ENCODE measurements around the gene PTBP3. TPM values are rescaled to one million over a fixed set of nuclear protein-coding genes. Genes with fewer than 3 reads are reported as not detected.

Gene PTBP3
- total RNA-seq, 1 experiment from 2014 or later, result 100 TPM

DNA sequence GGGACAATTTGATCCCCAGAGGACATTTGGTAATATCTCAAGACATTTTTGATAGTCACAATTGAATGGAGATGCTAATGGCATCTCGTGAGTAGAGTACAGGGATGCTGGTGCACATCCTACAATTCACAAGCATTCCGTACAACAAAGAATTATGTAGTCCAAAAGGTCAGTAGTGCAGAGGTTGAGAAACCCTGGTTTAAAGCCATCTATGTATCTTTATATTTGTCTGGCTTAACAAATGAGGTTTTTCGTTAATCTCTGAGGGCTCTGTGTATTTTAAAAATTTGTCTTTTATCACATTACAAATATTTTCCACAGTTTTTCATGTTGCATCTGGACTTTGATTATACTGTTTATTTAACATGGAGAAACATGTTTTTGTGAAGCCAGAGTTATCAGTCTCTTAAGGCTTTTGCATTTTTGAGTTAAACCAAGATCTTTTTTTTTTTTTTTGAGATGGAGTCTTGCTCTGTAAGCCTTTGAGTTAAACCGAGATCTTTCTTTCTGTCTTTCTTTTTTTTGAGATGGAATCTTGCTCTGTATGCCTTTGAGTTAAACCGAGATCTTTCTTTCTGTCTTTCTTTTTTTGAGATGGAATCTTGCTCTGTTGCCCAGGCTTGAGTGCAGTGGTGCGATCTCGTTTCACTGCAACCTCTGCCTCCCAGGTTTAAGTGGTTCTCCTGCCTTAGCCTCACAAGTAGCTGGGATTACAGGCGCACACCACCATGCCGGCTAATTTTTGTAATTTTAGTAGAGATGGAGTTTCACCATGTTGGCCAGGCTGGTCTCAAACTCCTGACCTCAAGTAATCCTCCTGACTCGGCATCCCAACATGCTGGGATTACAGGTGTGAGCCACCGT is 49.3 kb upstream of the PTBP3 start:
- Mint-ChIP-seq H3K9me3 (no peaks in the 10 kb centered on the region), H3K4me1 (peaks cover 20% of the 10 kb centered on the region), H3K27ac (no peak overlapping the region), H3K36me3 (no peaks in the 10 kb centered on the region), H3K4me3 (no peak overlapping the region), H3K27me3 (ENCODE audit: low read depth) (no peaks in the 10 kb centered on the region)
- TF ChIP-seq, protein P1, sequence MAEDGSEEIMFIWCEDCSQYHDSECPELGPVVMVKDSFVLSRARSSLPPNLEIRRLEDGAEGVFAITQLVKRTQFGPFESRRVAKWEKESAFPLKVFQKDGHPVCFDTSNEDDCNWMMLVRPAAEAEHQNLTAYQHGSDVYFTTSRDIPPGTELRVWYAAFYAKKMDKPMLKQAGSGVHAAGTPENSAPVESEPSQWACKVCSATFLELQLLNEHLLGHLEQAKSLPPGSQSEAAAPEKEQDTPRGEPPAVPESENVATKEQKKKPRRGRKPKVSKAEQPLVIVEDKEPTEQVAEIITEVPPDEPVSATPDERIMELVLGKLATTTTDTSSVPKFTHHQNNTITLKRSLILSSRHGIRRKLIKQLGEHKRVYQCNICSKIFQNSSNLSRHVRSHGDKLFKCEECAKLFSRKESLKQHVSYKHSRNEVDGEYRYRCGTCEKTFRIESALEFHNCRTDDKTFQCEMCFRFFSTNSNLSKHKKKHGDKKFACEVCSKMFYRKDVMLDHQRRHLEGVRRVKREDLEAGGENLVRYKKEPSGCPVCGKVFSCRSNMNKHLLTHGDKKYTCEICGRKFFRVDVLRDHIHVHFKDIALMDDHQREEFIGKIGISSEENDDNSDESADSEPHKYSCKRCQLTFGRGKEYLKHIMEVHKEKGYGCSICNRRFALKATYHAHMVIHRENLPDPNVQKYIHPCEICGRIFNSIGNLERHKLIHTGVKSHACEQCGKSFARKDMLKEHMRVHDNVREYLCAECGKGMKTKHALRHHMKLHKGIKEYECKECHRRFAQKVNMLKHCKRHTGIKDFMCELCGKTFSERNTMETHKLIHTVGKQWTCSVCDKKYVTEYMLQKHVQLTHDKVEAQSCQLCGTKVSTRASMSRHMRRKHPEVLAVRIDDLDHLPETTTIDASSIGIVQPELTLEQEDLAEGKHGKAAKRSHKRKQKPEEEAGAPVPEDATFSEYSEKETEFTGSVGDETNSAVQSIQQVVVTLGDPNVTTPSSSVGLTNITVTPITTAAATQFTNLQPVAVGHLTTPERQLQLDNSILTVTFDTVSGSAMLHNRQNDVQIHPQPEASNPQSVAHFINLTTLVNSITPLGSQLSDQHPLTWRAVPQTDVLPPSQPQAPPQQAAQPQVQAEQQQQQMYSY (CRISPR knock-in tag; IDR thresholded peaks at IDR 0.05), result no peak
- TF ChIP-seq ATF1 (CRISPR knock-in tag; IDR thresholded peaks at IDR 0.05), result no peak
- TF ChIP-seq, protein P2, sequence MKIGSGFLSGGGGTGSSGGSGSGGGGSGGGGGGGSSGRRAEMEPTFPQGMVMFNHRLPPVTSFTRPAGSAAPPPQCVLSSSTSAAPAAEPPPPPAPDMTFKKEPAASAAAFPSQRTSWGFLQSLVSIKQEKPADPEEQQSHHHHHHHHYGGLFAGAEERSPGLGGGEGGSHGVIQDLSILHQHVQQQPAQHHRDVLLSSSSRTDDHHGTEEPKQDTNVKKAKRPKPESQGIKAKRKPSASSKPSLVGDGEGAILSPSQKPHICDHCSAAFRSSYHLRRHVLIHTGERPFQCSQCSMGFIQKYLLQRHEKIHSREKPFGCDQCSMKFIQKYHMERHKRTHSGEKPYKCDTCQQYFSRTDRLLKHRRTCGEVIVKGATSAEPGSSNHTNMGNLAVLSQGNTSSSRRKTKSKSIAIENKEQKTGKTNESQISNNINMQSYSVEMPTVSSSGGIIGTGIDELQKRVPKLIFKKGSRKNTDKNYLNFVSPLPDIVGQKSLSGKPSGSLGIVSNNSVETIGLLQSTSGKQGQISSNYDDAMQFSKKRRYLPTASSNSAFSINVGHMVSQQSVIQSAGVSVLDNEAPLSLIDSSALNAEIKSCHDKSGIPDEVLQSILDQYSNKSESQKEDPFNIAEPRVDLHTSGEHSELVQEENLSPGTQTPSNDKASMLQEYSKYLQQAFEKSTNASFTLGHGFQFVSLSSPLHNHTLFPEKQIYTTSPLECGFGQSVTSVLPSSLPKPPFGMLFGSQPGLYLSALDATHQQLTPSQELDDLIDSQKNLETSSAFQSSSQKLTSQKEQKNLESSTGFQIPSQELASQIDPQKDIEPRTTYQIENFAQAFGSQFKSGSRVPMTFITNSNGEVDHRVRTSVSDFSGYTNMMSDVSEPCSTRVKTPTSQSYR (CRISPR knock-in tag; IDR thresholded peaks at IDR 0.05), result no peak
- TF ChIP-seq, protein P3, sequence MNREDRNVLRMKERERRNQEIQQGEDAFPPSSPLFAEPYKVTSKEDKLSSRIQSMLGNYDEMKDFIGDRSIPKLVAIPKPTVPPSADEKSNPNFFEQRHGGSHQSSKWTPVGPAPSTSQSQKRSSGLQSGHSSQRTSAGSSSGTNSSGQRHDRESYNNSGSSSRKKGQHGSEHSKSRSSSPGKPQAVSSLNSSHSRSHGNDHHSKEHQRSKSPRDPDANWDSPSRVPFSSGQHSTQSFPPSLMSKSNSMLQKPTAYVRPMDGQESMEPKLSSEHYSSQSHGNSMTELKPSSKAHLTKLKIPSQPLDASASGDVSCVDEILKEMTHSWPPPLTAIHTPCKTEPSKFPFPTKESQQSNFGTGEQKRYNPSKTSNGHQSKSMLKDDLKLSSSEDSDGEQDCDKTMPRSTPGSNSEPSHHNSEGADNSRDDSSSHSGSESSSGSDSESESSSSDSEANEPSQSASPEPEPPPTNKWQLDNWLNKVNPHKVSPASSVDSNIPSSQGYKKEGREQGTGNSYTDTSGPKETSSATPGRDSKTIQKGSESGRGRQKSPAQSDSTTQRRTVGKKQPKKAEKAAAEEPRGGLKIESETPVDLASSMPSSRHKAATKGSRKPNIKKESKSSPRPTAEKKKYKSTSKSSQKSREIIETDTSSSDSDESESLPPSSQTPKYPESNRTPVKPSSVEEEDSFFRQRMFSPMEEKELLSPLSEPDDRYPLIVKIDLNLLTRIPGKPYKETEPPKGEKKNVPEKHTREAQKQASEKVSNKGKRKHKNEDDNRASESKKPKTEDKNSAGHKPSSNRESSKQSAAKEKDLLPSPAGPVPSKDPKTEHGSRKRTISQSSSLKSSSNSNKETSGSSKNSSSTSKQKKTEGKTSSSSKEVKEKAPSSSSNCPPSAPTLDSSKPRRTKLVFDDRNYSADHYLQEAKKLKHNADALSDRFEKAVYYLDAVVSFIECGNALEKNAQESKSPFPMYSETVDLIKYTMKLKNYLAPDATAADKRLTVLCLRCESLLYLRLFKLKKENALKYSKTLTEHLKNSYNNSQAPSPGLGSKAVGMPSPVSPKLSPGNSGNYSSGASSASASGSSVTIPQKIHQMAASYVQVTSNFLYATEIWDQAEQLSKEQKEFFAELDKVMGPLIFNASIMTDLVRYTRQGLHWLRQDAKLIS (CRISPR knock-in tag; IDR thresholded peaks at IDR 0.05; ENCODE audit: borderline replicate concordance), result no peak
- ATAC-seq (no peak), DNase-seq (ENCODE audit: low spot score) (no peak)
- ChIA-PET POLR2A (no interaction called here), CTCF (interaction anchor here (1.1 kb wide), 1 partner anchor 49 kb away, joined by 4 read pairs; the partner anchor contains the start of gene PTBP3)

- no peaks in the 10 kb centered on the region for H3K36me3 Mint-ChIP-seq
- H3K27me3 Mint-ChIP-seq (ENCODE audit: low read depth), result no peaks in the 10 kb centered on the region
- no peaks in the 10 kb centered on the region for H3K9me3 Mint-ChIP-seq
- no peak overlapping the region for H3K4me3 Mint-ChIP-seq
- ChIA-PET CTCF (interaction anchor here (0.6 kb wide), 1 partner anchor 1087 kb away, joined by 5 read pairs; no protein-coding TSS in a partner anchor), POLR2A (no interaction called here)
- no peak overlapping the region for H3K27ac Mint-ChIP-seq
- H3K4me1 Mint-ChIP-seq, result peaks cover 26% of the 10 kb centered on the region
- DNase-seq (ENCODE audit: low spot score) (no peak), ATAC-seq (no peak)
- no peak for TF ChIP-seq ARID4B (CRISPR knock-in tag; IDR thresholded peaks at IDR 0.05; ENCODE audit: borderline replicate concordance)
- TF ChIP-seq ETV6 (CRISPR knock-in tag; IDR thresholded peaks at IDR 0.05), result no peak
- no peak for TF ChIP-seq CDX4 (CRISPR knock-in tag; IDR thresholded peaks at IDR 0.05; ENCODE audit: borderline replicate concordance)
- no peak for TF ChIP-seq ATF3 (CRISPR knock-in tag; conservative IDR thresholded peaks at IDR 0.05)
- TF ChIP-seq, protein P4, sequence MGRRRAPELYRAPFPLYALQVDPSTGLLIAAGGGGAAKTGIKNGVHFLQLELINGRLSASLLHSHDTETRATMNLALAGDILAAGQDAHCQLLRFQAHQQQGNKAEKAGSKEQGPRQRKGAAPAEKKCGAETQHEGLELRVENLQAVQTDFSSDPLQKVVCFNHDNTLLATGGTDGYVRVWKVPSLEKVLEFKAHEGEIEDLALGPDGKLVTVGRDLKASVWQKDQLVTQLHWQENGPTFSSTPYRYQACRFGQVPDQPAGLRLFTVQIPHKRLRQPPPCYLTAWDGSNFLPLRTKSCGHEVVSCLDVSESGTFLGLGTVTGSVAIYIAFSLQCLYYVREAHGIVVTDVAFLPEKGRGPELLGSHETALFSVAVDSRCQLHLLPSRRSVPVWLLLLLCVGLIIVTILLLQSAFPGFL (CRISPR knock-in tag; IDR thresholded peaks at IDR 0.05; ENCODE audit: borderline replicate concordance), result no peak
- TF ChIP-seq SP1 (CRISPR knock-in tag; conservative IDR thresholded peaks at IDR 0.05), result no peak
- no peak for TF ChIP-seq ZNF423 (CRISPR knock-in tag; IDR thresholded peaks at IDR 0.05)
- TF ChIP-seq, protein P5, sequence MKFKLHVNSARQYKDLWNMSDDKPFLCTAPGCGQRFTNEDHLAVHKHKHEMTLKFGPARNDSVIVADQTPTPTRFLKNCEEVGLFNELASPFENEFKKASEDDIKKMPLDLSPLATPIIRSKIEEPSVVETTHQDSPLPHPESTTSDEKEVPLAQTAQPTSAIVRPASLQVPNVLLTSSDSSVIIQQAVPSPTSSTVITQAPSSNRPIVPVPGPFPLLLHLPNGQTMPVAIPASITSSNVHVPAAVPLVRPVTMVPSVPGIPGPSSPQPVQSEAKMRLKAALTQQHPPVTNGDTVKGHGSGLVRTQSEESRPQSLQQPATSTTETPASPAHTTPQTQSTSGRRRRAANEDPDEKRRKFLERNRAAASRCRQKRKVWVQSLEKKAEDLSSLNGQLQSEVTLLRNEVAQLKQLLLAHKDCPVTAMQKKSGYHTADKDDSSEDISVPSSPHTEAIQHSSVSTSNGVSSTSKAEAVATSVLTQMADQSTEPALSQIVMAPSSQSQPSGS (CRISPR knock-in tag; IDR thresholded peaks at IDR 0.05; ENCODE audit: borderline replicate concordance, low read depth), result no peak
- no peak for TF ChIP-seq TEAD4 (CRISPR knock-in tag; IDR thresholded peaks at IDR 0.05)
Observed at GRCh38 chr9:112382066-112382465, 48.6 kb upstream of the PTBP3 start.
